A549 (cell line): ENCODE data around the gene PSMD2. TPM values are rescaled to one million over a fixed set of nuclear protein-coding genes. Genes with fewer than 3 reads are reported as not detected.

Source experiments
- ATAC-seq, 2 experiments: fragments of 200-7000 bp in 1 of 2; fragments of >200 bp in 1 of 2; cut with Nextera tagmentation in 1 of 2; cut with Tn5 transposase in 1 of 2; 3 replicates each; pipeline versions ENCODE4 v1.8.0 to v1.9.1; 2018 to 2020; ENCODE audit warnings: mild to moderate bottlenecking in 1 of 2, moderate library complexity in 1 of 2
- CTCF ChIA-PET: fragments of 300-600 bp; sonication (Branson Sonifier 250); formaldehyde crosslinking; extraction: SDS; loops from one replicate; lab custom pipeline; 2021; ENCODE audit warnings: antibody characterized with exemption, inconsistent platforms; lab: Yijun Ruan, JAX
- POLR2A ChIA-PET: fragments of 350-600 bp; formaldehyde crosslinking; extraction: SDS; loops from one replicate; lab custom pipeline; 2021; ENCODE audit warnings: antibody characterized with exemption, inconsistent platforms; lab: Yijun Ruan, JAX
- DNase-seq, 2 experiments: peaks; one replicate each; pipeline versions ENCODE4 v3.0.0 to v3.0.0-alpha.2; 2011 to 2016; ENCODE audit warnings: low read depth in 1 of 2, low spot score in 1 of 2
- FAIRE-seq: peaks from 2 replicates; lab custom pipeline; 2011; peaks lifted over from hg19 to GRCh38; lab: Jason Lieb, UNC
- H3K27ac ChIP-seq, 2 experiments: fragments of >200 bp; sonication (Bioruptor Twin); formaldehyde crosslinking; 3 replicates each; pipeline ENCODE4 v1.5.1; 2016 to 2017
- H3K4me1 ChIP-seq: fragments of >200 bp; sonication (Bioruptor Twin); formaldehyde crosslinking; 3 replicates; pipeline ENCODE4 v1.6.1; 2016
- H3K4me2 ChIP-seq: fragments of >200 bp; sonication (Bioruptor Twin); formaldehyde crosslinking; 3 replicates; pipeline ENCODE4 v1.6.1; 2016
- H3K4me3 ChIP-seq: fragments of >200 bp; sonication (Bioruptor Twin); formaldehyde crosslinking; 3 replicates; pipeline ENCODE4 v1.5.1; 2016
- H3K9me3 ChIP-seq: fragments of >200 bp; sonication (Bioruptor Twin); formaldehyde crosslinking; 3 replicates; pipeline ENCODE4 v1.6.1; 2016
- BHLHE40 ChIP-seq: IDR thresholded peaks from 2 replicates; pipeline ENCODE4 v1.6.1; 2012; ENCODE audit warnings: low read depth, low read length, inconsistent platforms
- CBX2 ChIP-seq: fragments of 200-600 bp; sonication (generic); IDR thresholded peaks from 2 replicates; pipeline ENCODE4 v1.6.1; 2016; ENCODE audit warnings: low read depth, mild to moderate bottlenecking, borderline replicate concordance
- CHD2 ChIP-seq: fragments of 150-350 bp; IDR thresholded peaks from 2 replicates; pipeline ENCODE4 v1.6.1; 2014; ENCODE audit warnings: low read length; ENCODE audit not compliant: partially characterized antibody
- CHD4 ChIP-seq: fragments of 200-600 bp; sonication (generic); IDR thresholded peaks from 2 replicates; pipeline ENCODE4 v1.6.1; 2016; ENCODE audit warnings: antibody characterized with exemption, mild to moderate bottlenecking, borderline replicate concordance
- CTCF ChIP-seq: fragments of >200 bp; sonication (Bioruptor Twin); formaldehyde crosslinking; IDR thresholded peaks from 3 replicates; pipeline ENCODE4 v1.5.1; 2016
- EHMT2 ChIP-seq: fragments of 200-600 bp; sonication (generic); IDR thresholded peaks from 2 replicates; pipeline ENCODE4 v1.6.1; 2016; ENCODE audit warnings: antibody characterized with exemption, low read depth, mild to moderate bottlenecking, moderate library complexity
- ELK1 ChIP-seq: fragments of 150-350 bp; IDR thresholded peaks from 2 replicates; pipeline ENCODE4 v1.6.1; 2014; ENCODE audit warnings: low read depth, mild to moderate bottlenecking, low read length
- GATA3 ChIP-seq: IDR thresholded peaks from 2 replicates; pipeline ENCODE4 v1.6.1; 2012; ENCODE audit warnings: borderline replicate concordance
- HEYL ChIP-seq: fragments of 250-450 bp; sonication (Bioruptor Pico); IDR thresholded peaks from 2 replicates; pipeline ENCODE4 v1.8.0; 2021; ENCODE audit warnings: mild to moderate bottlenecking, moderate library complexity
- HOXB13 ChIP-seq: fragments of 250-450 bp; sonication (Bioruptor Pico); IDR thresholded peaks from 2 replicates; pipeline ENCODE4 v1.5.0; 2020; ENCODE audit warnings: low read depth, mild to moderate bottlenecking, moderate library complexity
- JUNB ChIP-seq: fragments of >200 bp; sonication (Bioruptor Twin); formaldehyde crosslinking; IDR thresholded peaks from 2 replicates; pipeline ENCODE4 v1.6.1; 2016
- KDM5A ChIP-seq: fragments of 200-600 bp; sonication (generic); IDR thresholded peaks from 2 replicates; pipeline ENCODE4 v1.6.1; 2016; ENCODE audit warnings: antibody characterized with exemption, mild to moderate bottlenecking
- MAX ChIP-seq: IDR thresholded peaks from 2 replicates; pipeline ENCODE4 v1.6.1; 2012
- MAZ ChIP-seq: fragments of 150-350 bp; IDR thresholded peaks from 2 replicates; pipeline ENCODE4 v1.6.1; 2014; ENCODE audit warnings: antibody characterized with exemption, low read depth, low read length, borderline replicate concordance
- NFE2L2 ChIP-seq: fragments of 150-350 bp; conservative IDR thresholded peaks from 2 replicates; pipeline ENCODE4 v1.6.1; 2014; ENCODE audit warnings: low read length
- PHF8 ChIP-seq: fragments of 200-600 bp; sonication (generic); IDR thresholded peaks from 2 replicates; pipeline ENCODE4 v1.6.1; 2016; ENCODE audit warnings: low read depth, mild to moderate bottlenecking, antibody characterized with exemption, moderate library complexity, borderline replicate concordance
- POLR2A ChIP-seq: IDR thresholded peaks from 2 replicates; pipeline ENCODE4 v1.6.1; 2012; ENCODE audit warnings: mild to moderate bottlenecking, low read length
- RARB ChIP-seq: fragments of 250-450 bp; sonication (Bioruptor Pico); IDR thresholded peaks from 2 replicates; pipeline ENCODE4 v1.8.0; 2021; ENCODE audit warnings: mild to moderate bottlenecking, moderate library complexity
- RNF2 ChIP-seq: fragments of 200-600 bp; sonication (generic); IDR thresholded peaks from 2 replicates; pipeline ENCODE4 v1.6.1; 2016; ENCODE audit warnings: low read depth, mild to moderate bottlenecking, antibody characterized with exemption, moderate library complexity, borderline replicate concordance
- SMC3 ChIP-seq: fragments of >200 bp; sonication (Bioruptor Twin); formaldehyde crosslinking; IDR thresholded peaks from 3 replicates; pipeline ENCODE4 v1.6.1; 2018; ENCODE audit warnings: inconsistent platforms
- TFCP2L1 ChIP-seq: fragments of 250-450 bp; sonication (Bioruptor Pico); IDR thresholded peaks from 2 replicates; pipeline ENCODE4 v1.5.0; 2021; ENCODE audit warnings: mild to moderate bottlenecking
- TP53 ChIP-seq: fragments of 250-450 bp; sonication (Bioruptor Pico); IDR thresholded peaks from 2 replicates; pipeline ENCODE4 v1.5.0; 2021; ENCODE audit warnings: mild to moderate bottlenecking, moderate library complexity
- ZFP36 ChIP-seq: fragments of 450-650 bp; IDR thresholded peaks from 2 replicates; pipeline ENCODE4 v1.6.1; 2014; ENCODE audit warnings: borderline replicate concordance; ENCODE audit not compliant: partially characterized antibody
- ZSCAN20 ChIP-seq: fragments of 250-450 bp; sonication (Bioruptor Pico); IDR thresholded peaks from 2 replicates; pipeline ENCODE4 v1.8.0; 2022; ENCODE audit warnings: mild to moderate bottlenecking, moderate library complexity
- WGBS: methylation state at CpG from one replicate; pipeline ENCODE4 v1.1.6; 2017; ENCODE audit errors: missing lambda C conversion rate; 5-methylcytosine and 5-hydroxymethylcytosine counted together
- polyA plus RNA-seq, 4 experiments: library from polyadenylated mRNA; depleted of rRNA in 3 of 4; stranded (reverse); fragments of >200 nt; fragmentation: RNase III in 1 of 4; extraction: RNeasy Plus Mini Kit Qiagen cat#74134 plus additional on column Dnase treatment in 1 of 4; gene quantifications; 2 replicates in 3 of 4; 3 replicates in 1 of 4; pipeline ENCODE4 v1.2.3, GENCODE V29; 2011 to 2017
- TF ChIP-seq, protein P1 (sequence below): fragments of 450-650 bp; IDR thresholded peaks from 2 replicates; pipeline ENCODE4 v1.6.1; 2014; ENCODE audit warnings: antibody characterized with exemption
- TF ChIP-seq, protein P2 (sequence below): fragments of 250-450 bp; sonication (Bioruptor Pico); IDR thresholded peaks from 2 replicates; pipeline ENCODE4 v1.5.0; 2020; ENCODE audit warnings: low read depth, mild to moderate bottlenecking, moderate library complexity
- TF ChIP-seq, protein P3 (sequence below): fragments of >200 bp; sonication (Bioruptor Twin); formaldehyde crosslinking; IDR thresholded peaks from 2 replicates; pipeline ENCODE4 v1.6.1; 2016

Gene PSMD2
- polyA plus RNA-seq, 2 of the 4 experiments (the other 2 are of a cell fraction): 267 to 541 TPM

DNA sequence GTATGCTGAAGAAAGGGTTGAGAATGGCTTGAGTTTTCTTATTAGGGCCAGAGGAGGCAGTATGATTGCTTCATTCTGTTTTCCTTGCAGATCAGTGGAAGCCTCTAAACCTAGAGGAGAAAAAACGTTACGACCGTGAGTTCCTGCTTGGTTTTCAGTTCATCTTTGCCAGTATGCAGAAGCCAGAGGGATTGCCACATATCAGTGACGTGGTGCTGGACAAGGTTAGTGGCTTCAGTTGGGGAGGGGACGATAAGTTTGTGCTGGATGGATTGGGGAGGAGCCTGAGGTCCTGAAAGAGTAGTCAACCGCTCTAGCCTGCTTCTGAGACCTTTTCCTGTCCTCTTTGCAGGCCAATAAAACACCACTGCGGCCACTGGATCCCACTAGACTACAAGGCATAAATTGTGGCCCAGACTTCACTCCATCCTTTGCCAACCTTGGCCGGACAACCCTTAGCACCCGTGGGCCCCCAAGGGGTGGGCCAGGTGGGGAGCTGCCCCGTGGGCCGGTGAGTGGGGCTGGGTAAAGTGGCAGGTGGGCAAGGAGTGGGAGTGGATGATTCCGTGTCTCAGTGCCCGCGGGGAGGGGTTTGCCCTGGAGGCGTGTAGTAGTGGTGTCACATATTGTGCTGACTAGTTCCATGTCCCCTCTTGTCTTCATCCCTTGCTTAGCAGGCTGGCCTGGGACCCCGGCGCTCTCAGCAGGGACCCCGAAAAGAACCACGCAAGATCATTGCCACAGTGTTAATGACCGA, 23.9 kb downstream of the PSMD2 start:
- Histone ChIP-seq H3K27ac (no peak overlapping the region), H3K9me3 (no peaks in the 10 kb centered on the region)
- no peak for FAIRE-seq

DNA sequence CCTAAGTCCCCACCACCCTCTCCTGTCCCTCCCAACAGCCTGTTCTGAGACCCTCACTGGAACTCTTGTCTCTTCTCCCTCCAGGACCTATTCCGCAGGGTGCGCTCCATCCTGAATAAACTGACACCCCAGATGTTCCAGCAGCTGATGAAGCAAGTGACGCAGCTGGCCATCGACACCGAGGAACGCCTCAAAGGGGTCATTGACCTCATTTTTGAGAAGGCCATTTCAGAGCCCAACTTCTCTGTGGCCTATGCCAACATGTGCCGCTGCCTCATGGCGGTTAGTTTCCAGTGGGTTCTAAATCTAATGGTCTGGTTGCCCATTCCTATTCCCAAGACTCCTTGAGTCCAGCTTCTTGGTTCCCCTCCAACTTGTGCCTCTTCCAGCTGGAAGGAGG, 24.7 kb downstream of the PSMD2 start:
- 96% methylated on average over 8 of the region's 8 CpGs for WGBS
- peaks cover 24% of the 10 kb centered on the region for H3K4me1 ChIP-seq
- H3K27ac ChIP-seq: no peak overlapping the region
- ChIA-PET CTCF (interaction anchor here (1.2 to 1.4 kb wide), 2 partner anchors 14 to 32 kb away, joined by 4 read pairs; partner anchors contain the start of gene FAM131A), POLR2A (no interaction called here)
- DNase-seq (no peak), ATAC-seq (no peak), FAIRE-seq (no peak)
- no peak overlapping the region for H3K4me3 ChIP-seq
- no peak overlapping the region for H3K4me2 ChIP-seq
- H3K9me3 ChIP-seq: no peaks in the 10 kb centered on the region
- TF ChIP-seq MAX (no peak), ELK1 (no peak), MAZ (no peak), EHMT2 (no peak), HOXB13 (CRISPR knock-in tag) (no peak), GATA3 (no peak), SMC3 (no peak), JUNB (no peak)
- TF ChIP-seq, protein P1, sequence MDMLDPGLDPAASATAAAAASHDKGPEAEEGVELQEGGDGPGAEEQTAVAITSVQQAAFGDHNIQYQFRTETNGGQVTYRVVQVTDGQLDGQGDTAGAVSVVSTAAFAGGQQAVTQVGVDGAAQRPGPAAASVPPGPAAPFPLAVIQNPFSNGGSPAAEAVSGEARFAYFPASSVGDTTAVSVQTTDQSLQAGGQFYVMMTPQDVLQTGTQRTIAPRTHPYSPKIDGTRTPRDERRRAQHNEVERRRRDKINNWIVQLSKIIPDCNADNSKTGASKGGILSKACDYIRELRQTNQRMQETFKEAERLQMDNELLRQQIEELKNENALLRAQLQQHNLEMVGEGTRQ: no peak

More for the DNA sequence above, 23.9 kb downstream of the PSMD2 start:
- ChIA-PET CTCF (interaction anchor here (1.2 kb wide), 1 partner anchor 15 kb away, joined by 4 read pairs; the partner anchor contains the start of gene FAM131A), POLR2A (interaction anchor here (0.6 kb wide), 1 partner anchor 40 kb away, joined by 3 read pairs; no protein-coding TSS in a partner anchor)
- Histone ChIP-seq H3K4me1 (peaks cover 32% of the 10 kb centered on the region), H3K4me2 (no peak overlapping the region), H3K4me3 (no peak overlapping the region)
- DNase-seq: no peak
- no peak for ATAC-seq
- TF ChIP-seq GATA3 (no peak), CTCF (no peak), POLR2A (no peak), KDM5A (no peak), RARB (CRISPR knock-in tag) (no peak), MAZ (no peak), ZSCAN20 (CRISPR knock-in tag) (no peak), TFCP2L1 (no peak), TP53 (CRISPR knock-in tag) (no peak), ZFP36 (no peak), NFE2L2 (no peak), CHD2 (no peak), BHLHE40 (no peak), CHD4 (no peak), PHF8 (no peak), HEYL (CRISPR knock-in tag) (no peak), CBX2 (no peak), RNF2 (no peak)
- TF ChIP-seq, protein P2, sequence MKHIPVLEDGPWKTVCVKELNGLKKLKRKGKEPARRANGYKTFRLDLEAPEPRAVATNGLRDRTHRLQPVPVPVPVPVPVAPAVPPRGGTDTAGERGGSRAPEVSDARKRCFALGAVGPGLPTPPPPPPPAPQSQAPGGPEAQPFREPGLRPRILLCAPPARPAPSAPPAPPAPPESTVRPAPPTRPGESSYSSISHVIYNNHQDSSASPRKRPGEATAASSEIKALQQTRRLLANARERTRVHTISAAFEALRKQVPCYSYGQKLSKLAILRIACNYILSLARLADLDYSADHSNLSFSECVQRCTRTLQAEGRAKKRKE (CRISPR knock-in tag): no peak
- TF ChIP-seq, protein P3, sequence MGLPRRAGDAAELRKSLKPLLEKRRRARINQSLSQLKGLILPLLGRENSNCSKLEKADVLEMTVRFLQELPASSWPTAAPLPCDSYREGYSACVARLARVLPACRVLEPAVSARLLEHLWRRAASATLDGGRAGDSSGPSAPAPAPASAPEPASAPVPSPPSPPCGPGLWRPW: no peak
- 91% methylated on average over 16 of the region's 20 CpGs for WGBS
